HG03139 (cell line): ENCODE results near the gene AP5B1.

Source experiments
- ATAC-seq: cut with Tn5 transposase; IDR thresholded peaks from one replicate; pipeline ENCODE4 v1.9.1; 2021; ENCODE audit not compliant: unreplicated experiment

AP5B1 gene

DNA sequence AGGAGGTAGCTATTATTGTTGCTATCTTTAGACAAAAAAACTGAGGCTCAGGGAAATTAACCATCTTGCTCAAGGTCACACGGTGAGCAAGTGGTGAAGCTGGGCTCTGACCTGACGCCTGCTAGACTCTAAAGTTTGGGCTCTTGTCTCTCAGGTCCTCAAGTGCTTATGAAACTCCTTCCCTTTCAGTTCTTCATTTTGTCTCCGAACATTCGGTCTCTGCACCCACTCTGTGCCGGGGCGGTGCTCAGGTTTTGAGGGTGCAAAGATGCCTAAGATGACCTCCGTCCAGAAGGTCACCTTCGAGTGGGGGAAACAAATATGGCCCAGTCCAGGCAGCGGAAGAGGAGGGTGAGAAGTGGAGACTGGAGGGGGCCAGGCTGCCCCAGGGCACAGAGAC, 22.1 kb upstream of the AP5B1 start:
- ATAC-seq = no peak

GRCh38 chr11:65801153-65801987, 20.6 kb upstream of the AP5B1 start:
- no peak for ATAC-seq

DNA sequence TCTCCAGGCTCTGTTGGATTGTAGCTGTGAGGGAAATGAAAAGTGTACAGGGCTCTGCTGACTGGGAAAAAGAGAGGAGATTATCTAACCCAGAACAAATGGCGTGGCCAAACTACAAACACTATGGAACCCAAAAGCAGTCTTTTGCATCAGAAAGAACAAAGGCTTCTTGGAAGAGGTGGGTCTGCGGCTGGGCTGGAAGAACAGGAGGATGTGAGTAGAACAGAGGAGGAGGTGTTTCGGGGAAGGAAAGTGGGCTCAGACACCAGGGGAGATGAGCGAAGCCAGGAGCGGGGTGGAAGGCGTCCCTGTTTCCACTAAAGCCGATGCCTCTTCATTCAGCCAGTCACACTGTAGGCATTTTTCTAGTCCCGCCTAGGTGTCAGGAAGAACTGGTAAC, 18.1 kb upstream of the AP5B1 start:
- no peak for ATAC-seq

- ATAC-seq = no peak
Measured at GRCh38 chr11:65797711-65798110, 16.9 kb upstream of the AP5B1 start.

DNA sequence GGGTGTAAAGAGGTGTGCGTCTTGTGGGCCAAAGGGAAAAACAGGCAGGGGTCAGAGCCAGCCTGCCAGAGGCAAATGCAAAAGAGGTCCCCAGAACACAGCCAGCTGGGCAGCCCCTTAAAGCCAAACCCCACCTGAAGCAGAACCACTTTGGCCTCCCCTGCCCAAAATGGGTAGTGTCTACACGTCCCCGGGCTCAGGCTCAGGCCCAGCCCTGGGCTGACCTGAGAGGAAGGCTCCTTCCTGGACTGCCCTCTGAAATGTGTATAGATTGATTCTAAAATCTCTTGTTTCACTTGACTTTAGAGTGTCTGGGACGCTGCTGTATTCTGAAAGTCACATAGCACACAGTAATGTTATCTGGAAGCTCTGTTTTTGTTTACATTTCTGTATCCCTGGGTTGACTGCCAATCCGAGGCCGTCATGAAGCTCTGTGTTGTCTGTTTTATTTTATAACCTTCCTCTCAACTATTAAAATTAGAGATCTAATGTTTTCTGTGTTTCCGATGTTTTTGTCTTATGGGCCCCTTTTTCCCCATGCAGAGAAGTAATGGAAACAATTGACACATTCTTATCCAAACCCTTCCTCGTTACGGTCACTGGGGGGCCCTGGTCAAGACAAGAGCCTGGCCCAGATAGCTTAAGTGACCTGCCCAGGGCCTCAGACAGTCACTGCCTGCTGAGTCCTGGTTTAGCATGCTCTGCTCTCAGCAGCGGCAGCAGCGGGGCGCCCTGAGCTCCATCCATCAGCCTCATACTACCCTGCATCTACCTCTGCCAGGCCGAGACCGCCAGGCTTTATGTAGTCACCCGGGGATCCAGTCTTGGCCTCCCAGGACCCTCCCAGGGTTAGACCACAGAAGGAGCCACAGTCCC, 16.2 kb upstream of the AP5B1 start:
- ATAC-seq = no peak

GRCh38 chr11:65794570-65795510, 14.1 kb upstream of the AP5B1 start:
- ATAC-seq = no peak

DNA sequence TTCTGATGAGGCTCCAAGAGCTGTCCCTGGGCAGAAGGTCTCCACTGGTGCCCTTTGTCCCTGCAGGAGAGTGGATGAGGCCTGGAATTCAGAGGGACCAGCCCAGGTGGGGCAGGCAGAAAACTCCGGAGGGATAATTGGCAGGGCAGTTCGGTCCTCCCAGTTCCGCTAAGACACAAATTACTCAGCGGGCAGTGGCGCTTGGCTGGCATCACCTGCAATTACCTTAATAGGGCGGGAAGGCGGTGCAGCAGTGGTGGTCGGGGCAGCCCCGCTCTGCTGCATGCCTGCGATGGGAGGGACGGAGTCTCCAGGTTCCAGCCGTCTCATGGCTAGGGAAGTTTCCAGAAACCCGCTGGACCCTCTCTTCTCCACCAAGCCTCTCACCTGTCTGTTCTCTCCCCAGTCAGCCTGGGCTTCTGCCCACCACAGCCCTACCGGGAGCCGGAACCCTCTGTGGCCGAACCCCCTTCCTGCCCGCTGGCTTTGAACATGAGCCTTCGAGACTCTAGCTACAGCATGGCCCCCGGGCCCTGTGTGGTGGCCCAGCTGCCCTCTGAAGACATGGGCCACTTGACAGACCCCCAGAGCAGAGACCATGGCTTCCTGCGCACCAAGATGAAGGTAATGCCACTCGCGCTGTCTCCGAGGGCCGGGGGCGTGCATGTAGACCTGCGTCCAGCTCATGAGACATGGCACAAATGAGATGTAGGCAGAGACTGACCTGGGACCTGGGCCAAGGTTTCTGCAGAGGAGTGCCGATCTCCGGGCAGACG, 13.0 kb upstream of the AP5B1 start:
- no peak for ATAC-seq

DNA sequence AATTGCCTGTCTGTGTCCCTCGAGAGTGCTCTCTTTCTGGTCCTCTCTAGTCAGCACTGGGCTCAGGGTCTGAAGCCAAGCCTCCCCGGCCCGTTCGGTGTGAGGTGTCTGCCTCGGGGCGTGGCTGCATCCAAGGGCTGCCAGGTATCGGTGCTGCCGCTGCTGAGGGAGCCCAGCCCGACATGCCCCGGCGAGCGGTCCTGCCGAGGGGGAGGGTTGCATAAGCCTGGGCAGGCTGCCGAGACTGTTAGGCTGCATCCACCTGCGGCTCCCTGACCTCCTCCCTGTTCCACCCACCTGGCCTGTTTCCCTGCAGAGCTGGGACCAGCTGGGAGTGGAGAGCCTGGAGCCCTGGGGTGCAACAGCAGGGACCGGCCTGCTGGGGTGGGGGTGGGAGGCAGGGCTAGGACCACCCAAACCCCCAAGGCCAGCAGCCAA, 12.4 kb upstream of the AP5B1 start:
- no peak for ATAC-seq

DNA sequence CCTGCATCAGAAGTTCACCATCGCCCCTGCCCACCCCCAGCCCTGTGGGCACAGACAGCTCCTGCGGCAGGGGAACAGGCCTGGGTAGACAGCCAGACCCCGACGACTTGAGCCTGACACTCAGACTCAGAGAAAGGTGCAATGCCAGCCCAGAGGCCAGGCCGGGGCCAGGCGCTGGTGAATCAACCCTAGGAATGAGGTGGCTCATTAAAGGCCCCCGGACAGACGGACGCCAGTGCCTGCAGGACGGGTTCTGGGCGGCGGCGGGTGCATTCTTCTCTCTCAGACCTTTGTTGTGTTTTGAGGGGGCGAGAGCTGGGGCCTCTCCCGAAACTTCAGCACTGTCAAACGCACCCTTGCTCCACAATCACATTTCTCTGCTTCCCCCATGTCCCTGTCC, 11.7 kb upstream of the AP5B1 start:
- ATAC-seq = no peak

DNA sequence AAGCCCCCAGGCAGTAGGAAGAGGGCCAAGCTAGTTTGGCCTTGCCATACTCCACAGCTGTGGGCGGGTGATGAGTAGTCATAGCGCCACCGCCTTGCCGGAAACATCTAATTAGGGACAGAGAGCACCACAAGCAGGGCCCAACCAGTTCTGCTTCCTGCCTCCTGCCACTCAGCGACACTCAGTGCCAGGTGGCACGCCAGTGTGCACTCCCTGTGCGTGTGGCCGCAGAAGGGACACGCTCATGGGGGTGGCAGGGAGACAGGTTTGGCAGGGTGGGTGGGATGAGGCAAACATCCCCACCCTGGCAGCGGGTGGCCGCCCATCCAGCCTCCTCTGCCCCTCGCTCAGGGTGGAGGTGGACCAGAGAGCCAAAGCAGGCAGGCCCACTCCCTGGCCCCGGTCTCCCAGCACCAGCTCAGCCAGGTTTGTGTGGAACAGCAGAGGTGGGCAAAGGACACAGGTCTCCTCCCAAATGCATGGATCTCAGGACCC, 11.0 kb upstream of the AP5B1 start:
- ATAC-seq = no peak

GRCh38 chr11:65790902-65791650, 10.3 kb upstream of the AP5B1 start:
- ATAC-seq = no peak

DNA sequence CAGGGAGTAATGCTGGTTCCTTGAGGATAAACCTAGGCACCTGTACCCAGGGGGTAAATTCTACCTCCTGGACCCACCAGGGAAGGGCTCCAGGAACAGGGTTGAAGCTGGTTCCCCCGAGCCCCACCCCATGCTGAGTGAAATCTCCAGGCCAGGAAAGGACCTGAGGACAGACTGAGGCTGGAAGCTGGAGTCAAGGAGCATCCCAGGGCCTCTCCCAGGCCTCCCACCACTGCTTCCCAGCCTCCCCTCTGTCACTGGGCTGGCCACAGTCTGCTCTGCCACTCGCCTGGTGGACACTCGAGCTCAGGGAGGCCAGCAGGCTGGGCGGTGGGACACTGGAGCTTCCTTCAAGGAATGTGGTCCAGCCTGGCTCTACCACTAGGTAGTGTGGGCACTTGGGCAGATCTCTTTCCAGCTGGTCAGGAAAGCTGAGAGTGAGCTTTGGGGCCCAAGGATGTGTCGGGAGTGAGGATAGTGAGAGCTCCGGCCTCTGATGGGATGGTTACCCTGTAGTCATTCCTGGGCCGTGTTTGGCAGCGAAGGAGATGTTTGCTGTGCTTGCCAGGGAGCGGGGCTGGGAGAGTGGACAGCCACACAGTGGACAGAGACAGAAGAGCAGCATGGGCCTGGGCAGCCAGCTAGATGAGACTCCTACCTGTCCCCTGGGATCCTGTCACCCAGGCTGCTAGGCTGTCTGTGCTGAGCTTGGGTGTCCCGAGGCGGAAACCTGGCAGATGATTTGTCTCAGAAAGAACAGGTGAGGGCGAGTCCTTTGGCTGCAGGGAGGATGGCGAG, 9.5 kb upstream of the AP5B1 start:
- ATAC-seq = no peak

DNA sequence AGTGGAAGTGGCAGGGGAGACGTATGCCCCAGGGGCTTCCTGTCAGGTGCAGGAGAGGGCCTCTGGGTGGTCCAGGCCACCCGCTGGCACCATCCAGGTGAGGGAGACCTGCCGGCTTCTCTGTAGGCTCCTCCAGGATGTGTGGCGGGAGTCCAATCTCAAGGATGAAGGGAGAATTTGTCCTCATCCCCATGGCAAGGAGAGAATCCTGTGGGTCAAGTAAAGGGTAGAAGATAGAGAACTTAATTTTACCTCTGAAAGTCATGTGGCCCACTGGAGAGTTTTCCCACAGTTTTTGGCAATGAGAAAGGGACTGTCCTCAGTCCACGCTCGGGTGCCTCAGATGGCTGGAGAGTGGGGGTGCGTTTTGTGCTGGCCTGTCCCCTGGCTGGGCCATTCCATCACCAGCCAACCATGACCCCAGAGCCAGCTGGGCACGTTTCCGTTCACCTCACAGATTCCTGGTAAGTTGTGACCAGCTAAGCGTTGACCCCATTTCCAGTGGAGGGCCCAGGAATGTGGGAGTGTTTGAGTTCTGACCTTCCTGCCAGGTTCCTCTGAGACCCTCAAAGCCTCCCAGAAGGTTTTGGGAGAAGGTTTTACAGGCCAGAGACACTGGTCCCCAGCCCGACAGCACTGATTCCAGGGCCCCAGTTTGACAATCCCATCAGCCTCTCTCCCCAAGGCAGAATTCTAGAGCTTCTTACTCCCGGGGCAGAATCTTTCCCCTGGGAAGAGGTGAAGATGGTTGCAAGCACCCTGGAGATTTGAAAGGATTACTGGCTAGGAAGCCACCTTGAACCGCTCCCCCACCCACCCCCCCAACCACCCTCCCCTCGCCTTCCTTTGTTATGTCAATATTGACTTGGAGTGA, 8.7 kb upstream of the AP5B1 start:
- ATAC-seq = no peak

GRCh38 chr11:65788821-65789220, 8.0 kb upstream of the AP5B1 start:
- no peak for ATAC-seq

- no peak for ATAC-seq
Measured at GRCh38 chr11:65787649-65788622, 7.2 kb upstream of the AP5B1 start.
